NCI-H128 (cell line): ENCODE measurements around the gene PDLIM7.

ENCODE experiments used
- DNase-seq: peaks from one replicate; lab custom pipeline; 2025; ENCODE audit not compliant: unreplicated experiment; lab: John Stamatoyannopoulos, UW

PDLIM7 gene

GRCh38 chr5:177458912-177459350 lies 38.5 kb downstream of the PDLIM7 start:
- no peak for DNase-seq

- no peak for DNase-seq
These were observed 39.3 kb downstream of the PDLIM7 start for GRCh38 chr5:177457852-177458681.

GRCh38 chr5:177456976-177457851 lies 40.2 kb downstream of the PDLIM7 start:
- DNase-seq, result peak; percentile 44

- no peak for DNase-seq
These were observed 40.8 kb downstream of the PDLIM7 start for GRCh38 chr5:177456591-177456964.

GRCh38 chr5:177455661-177456590 lies 41.5 kb downstream of the PDLIM7 start:
- peak; percentile 56 for DNase-seq

- DNase-seq, result peak; percentile 57
These were observed 42.3 kb downstream of the PDLIM7 start for GRCh38 chr5:177455036-177455660.

GRCh38 chr5:177454397-177455035 lies 42.9 kb downstream of the PDLIM7 start:
- DNase-seq, result peak; percentile 73

- no peak for DNase-seq
These were observed 43.5 kb downstream of the PDLIM7 start for GRCh38 chr5:177453852-177454396.

GRCh38 chr5:177452688-177453638 lies 44.4 kb downstream of the PDLIM7 start:
- no peak for DNase-seq

GRCh38 chr5:177450667-177451424 lies 46.6 kb downstream of the PDLIM7 start:
- DNase-seq, result no peak

GRCh38 chr5:177449140-177450061 lies 48.0 kb downstream of the PDLIM7 start:
- no peak for DNase-seq

- no peak for DNase-seq
These were observed 49.0 kb downstream of the PDLIM7 start for GRCh38 chr5:177448244-177448950.

GRCh38 chr5:177447611-177448243 lies 49.7 kb downstream of the PDLIM7 start:
- no peak for DNase-seq

- peak; percentile 45 for DNase-seq
These were observed 50.3 kb downstream of the PDLIM7 start for GRCh38 chr5:177447066-177447610.
